ENCODE measurements around the gene ATP6V0B.

ATP6V0B gene

GRCh38 chr1:43947061-43947873 is 27.5 kb upstream of the ATP6V0B start:
- H3K27ac ChIP-seq, result peak overlapping the region; percentile 90
- TF ChIP-seq CTCF (conservative IDR thresholded peaks at IDR 0.05) (no peak), ZFX (IDR thresholded peaks at IDR 0.05) (no peak)

- no peak for TF ChIP-seq ZFX (IDR thresholded peaks at IDR 0.05)
- TF ChIP-seq CTCF (conservative IDR thresholded peaks at IDR 0.05), result no peak
- peak overlapping the region; percentile 90 for H3K27ac ChIP-seq
Measured at GRCh38 chr1:43947874-43948437, 26.8 kb upstream of the ATP6V0B start.

- H3K27ac ChIP-seq, result no peak overlapping the region
- TF ChIP-seq CTCF (conservative IDR thresholded peaks at IDR 0.05) (no peak), ZFX (IDR thresholded peaks at IDR 0.05) (no peak)
Measured at GRCh38 chr1:43949678-43950077, 25.1 kb upstream of the ATP6V0B start.

GRCh38 chr1:43951021-43951985 is 23.5 kb upstream of the ATP6V0B start:
- H3K27ac ChIP-seq, result no peak overlapping the region
- no peak for TF ChIP-seq CTCF (conservative IDR thresholded peaks at IDR 0.05)
- no peak for TF ChIP-seq ZFX (IDR thresholded peaks at IDR 0.05)

GRCh38 chr1:43952731-43953346 is 21.9 kb upstream of the ATP6V0B start:
- no peak for TF ChIP-seq ZFX (IDR thresholded peaks at IDR 0.05)
- TF ChIP-seq CTCF (conservative IDR thresholded peaks at IDR 0.05), result no peak
- H3K27ac ChIP-seq, result no peak overlapping the region

GRCh38 chr1:43953361-43953760 is 21.4 kb upstream of the ATP6V0B start:
- TF ChIP-seq ZFX (IDR thresholded peaks at IDR 0.05), result no peak
- no peak for TF ChIP-seq CTCF (conservative IDR thresholded peaks at IDR 0.05)
- H3K27ac ChIP-seq, result no peak overlapping the region

Measured in C4-2B (cell line).